Cardiac muscle cell (in vitro differentiated cells and primary cell): ENCODE measurements around the gene ELP2. TPM values are rescaled to one million over a fixed set of nuclear protein-coding genes. Genes with fewer than 3 reads are reported as not detected.

Experiments
- DNase-seq, 2 donors: peaks; one replicate each; pipeline versions ENCODE4 v3.0.0 to v3.0.0-alpha.2; 2010 to 2017; ENCODE audit warnings: low read depth in 1 of 2, low spot score in 1 of 2
- H3K27ac ChIP-seq: fragments of 200-600 bp; sonication (generic); 2 replicates; pipeline ENCODE4 v1.5.1; 2016
- H3K27me3 ChIP-seq: fragments of 200-600 bp; sonication (generic); 2 replicates; pipeline ENCODE4 v1.6.0; 2016; ENCODE audit warnings: control low read depth
- H3K36me3 ChIP-seq: fragments of 200-600 bp; sonication (generic); 2 replicates; pipeline ENCODE4 v1.5.1; 2016; ENCODE audit warnings: control low read depth
- H3K4me1 ChIP-seq: fragments of 200-600 bp; sonication (generic); 2 replicates; pipeline ENCODE4 v1.8.1; 2017; ENCODE audit warnings: low read depth, mild to moderate bottlenecking, mixed run types
- H3K4me3 ChIP-seq: fragments of 200-600 bp; sonication (generic); 2 replicates; pipeline ENCODE4 v1.5.1; 2016; ENCODE audit warnings: mild to moderate bottlenecking
- H3K9me3 ChIP-seq: fragments of 200-600 bp; sonication (generic); 2 replicates; pipeline ENCODE4 v1.5.1; 2017; ENCODE audit warnings: low read depth, mild to moderate bottlenecking, control low read depth
- polyA plus RNA-seq: library from polyadenylated mRNA; unstranded; fragments of >200 nt; fragmentation: Nextera tagmentation; extraction: Ambion mirVana; gene quantifications from 2 replicates; pipeline ENCODE4 v1.2.1, GENCODE V29; 2016
- total RNA-seq: library from RNA; depleted of rRNA; stranded (reverse); fragments of >200 nt; gene quantifications from 2 replicates; pipeline ENCODE4 v1.2.3, GENCODE V29; 2016
- TF ChIP-seq, protein P1 (sequence below): IDR thresholded peaks from 2 replicates; pipeline ENCODE4 v1.5.1; 2012; ENCODE audit warnings: low read depth, mild to moderate bottlenecking, low read length

ELP2 gene
- total and polyA plus RNA-seq, 2 experiments from 2014 or later, result 39.2 to 46.9 TPM

DNA sequence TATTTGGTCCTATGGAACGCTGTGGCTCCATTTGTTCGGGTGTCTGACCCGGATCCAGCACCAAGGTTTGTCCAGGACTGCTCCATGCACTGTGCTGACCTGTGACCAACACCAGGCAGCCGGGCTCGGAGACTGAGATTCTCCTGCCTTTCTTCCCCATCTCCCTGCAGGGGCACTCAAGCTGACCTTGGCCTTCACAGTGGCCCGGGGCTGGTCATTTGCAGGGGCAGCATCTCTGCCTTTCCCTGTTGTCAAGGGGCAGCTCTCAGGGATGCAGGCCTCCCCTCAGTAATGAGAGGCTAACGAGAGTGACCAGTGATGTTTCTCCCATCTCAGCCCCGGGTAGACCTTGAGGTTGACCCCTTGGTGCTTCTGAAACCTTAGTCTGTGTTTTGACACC is 85.1 kb downstream of the ELP2 start:
- Histone ChIP-seq H3K9me3 (no peaks in the 10 kb centered on the region), H3K27ac (no peak overlapping the region), H3K36me3 (no peaks in the 10 kb centered on the region), H3K4me1 (peaks cover 6% of the 10 kb centered on the region), H3K27me3 (no peaks in the 10 kb centered on the region), H3K4me3 (no peak overlapping the region)
- DNase-seq, result no peak
- TF ChIP-seq, protein P1, sequence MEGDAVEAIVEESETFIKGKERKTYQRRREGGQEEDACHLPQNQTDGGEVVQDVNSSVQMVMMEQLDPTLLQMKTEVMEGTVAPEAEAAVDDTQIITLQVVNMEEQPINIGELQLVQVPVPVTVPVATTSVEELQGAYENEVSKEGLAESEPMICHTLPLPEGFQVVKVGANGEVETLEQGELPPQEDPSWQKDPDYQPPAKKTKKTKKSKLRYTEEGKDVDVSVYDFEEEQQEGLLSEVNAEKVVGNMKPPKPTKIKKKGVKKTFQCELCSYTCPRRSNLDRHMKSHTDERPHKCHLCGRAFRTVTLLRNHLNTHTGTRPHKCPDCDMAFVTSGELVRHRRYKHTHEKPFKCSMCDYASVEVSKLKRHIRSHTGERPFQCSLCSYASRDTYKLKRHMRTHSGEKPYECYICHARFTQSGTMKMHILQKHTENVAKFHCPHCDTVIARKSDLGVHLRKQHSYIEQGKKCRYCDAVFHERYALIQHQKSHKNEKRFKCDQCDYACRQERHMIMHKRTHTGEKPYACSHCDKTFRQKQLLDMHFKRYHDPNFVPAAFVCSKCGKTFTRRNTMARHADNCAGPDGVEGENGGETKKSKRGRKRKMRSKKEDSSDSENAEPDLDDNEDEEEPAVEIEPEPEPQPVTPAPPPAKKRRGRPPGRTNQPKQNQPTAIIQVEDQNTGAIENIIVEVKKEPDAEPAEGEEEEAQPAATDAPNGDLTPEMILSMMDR, result no peak

DNA sequence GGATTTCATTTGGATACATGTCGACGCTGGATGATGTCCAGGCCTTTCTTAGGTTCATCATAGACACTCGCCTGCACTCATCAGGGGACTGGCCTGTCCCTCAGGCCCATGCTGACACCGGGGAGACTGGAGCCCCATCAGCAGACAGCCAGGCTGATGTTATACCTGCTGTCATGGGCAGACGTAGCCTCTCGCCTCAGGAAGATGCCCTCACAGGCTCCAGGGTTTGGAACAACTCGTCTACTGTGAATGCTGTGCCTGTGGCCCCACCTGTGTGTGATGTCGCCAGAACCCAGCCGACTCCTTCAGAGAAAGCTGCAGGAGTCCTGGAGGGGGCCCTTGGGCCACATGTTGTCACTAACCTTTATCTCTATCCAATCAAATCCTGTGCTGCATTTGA is 85.9 kb downstream of the ELP2 start:
- Histone ChIP-seq H3K9me3 (no peaks in the 10 kb centered on the region), H3K4me1 (peaks cover 6% of the 10 kb centered on the region), H3K4me3 (no peak overlapping the region), H3K27me3 (no peaks in the 10 kb centered on the region), H3K36me3 (no peaks in the 10 kb centered on the region), H3K27ac (no peak overlapping the region)
- TF ChIP-seq, protein P1, result no peak
- no peak for DNase-seq

DNA sequence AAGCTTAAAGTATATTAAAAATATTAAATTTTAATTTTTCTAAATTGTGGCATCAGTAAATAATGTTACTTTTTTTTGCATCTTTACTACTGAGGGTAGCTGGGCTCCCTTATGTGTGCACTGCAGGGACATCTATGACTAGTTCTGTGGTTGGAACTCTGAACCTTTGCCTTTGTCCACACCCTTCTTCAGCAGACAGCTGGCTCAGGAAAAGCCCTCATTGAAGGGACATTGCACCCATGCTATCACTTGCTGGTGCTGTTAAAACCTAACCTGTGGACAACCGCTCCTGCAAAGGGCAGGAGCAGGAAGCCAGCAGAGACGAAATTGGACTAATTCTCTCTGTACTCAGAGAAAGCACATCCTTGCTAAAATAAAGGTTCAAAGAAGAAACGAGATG is 87.6 kb downstream of the ELP2 start:
- no peaks in the 10 kb centered on the region for H3K36me3 ChIP-seq
- no peak for DNase-seq
- TF ChIP-seq, protein P1, result no peak
- peaks cover 6% of the 10 kb centered on the region for H3K4me1 ChIP-seq
- H3K27ac ChIP-seq, result no peak overlapping the region
- no peaks in the 10 kb centered on the region for H3K9me3 ChIP-seq
- no peaks in the 10 kb centered on the region for H3K27me3 ChIP-seq
- no peak overlapping the region for H3K4me3 ChIP-seq

DNA sequence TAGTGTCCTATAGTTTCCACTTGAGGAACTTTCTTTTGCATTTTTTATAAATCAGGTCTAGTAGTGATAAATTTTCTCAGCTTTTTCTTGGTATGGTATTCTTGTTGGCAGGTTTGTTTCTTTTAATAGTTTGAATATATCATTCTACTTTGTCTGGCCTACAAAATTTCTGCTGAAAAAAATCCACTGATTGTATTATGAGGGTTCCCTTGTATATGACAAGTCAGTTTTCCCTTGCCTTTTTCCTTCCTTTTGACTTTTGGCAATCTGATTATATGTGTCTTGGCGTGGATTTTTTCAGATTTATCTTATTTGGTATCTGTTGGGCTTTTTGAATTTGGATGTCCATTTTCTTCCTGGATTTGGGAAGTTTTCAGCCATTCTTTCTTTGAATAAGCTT is 99.5 kb downstream of the ELP2 start:
- H3K27ac ChIP-seq, result no peak overlapping the region
- TF ChIP-seq, protein P1, result no peak
- no peak for DNase-seq
- no peaks in the 10 kb centered on the region for H3K36me3 ChIP-seq
- H3K4me1 ChIP-seq, result no peaks in the 10 kb centered on the region
- H3K27me3 ChIP-seq, result no peaks in the 10 kb centered on the region
- no peak overlapping the region for H3K4me3 ChIP-seq
- H3K9me3 ChIP-seq, result no peaks in the 10 kb centered on the region

Other genes with a start within 250 kb of the ELP2 start
- 77.1 and 89.3 TPM in 2 replicates for gene RPRD1A, start 62.3 kb upstream of the ELP2 start, total RNA-seq
- 29.5 and 40.4 TPM in 2 replicates for gene RPRD1A, start 62.3 kb upstream of the ELP2 start, polyA plus RNA-seq
- gene SLC39A6, start 559 bp upstream of the ELP2 start, total RNA-seq, result 24.1 and 35.0 TPM in 2 replicates
- gene SLC39A6, start 559 bp upstream of the ELP2 start, polyA plus RNA-seq, result 22.7 and 33.7 TPM in 2 replicates
- gene MOCOS, start 57.6 kb downstream of the ELP2 start, total RNA-seq, result 0.60 and 0.85 TPM in 2 replicates
- gene MOCOS, start 57.6 kb downstream of the ELP2 start, polyA plus RNA-seq, result 0.27 and 0.74 TPM in 2 replicates
- 262 and 347 TPM in 2 replicates for gene FHOD3, start 167.8 kb downstream of the ELP2 start, total RNA-seq
- gene FHOD3, start 167.8 kb downstream of the ELP2 start, polyA plus RNA-seq, result 127 and 129 TPM in 2 replicates